OCI-LY7 (cell line): ENCODE measurements around the gene TMEM43. TPM values are rescaled to one million over a fixed set of nuclear protein-coding genes. Genes with fewer than 3 reads are reported as not detected.

Experiments used
- BruUV-seq: library from RNA; stranded (reverse); fragments of 400-500 nt; replicated peaks from 2 replicates; lab custom pipeline; 2021; lab: Mats Ljungman, UMichigan
- CTCF ChIA-PET: fragments of 300-600 bp; sonication (Branson Sonifier 250); formaldehyde crosslinking; loops from one replicate; lab custom pipeline; 2022; ENCODE audit warnings: antibody characterized with exemption; ENCODE audit not compliant: unreplicated experiment; lab: Charles Lee
- POLR2A ChIA-PET: fragments of 300-600 bp; sonication (Branson Sonifier 250); formaldehyde crosslinking; loops from one replicate; lab custom pipeline; 2022; ENCODE audit warnings: antibody characterized with exemption; lab: Charles Lee
- DNase-seq: peaks from one replicate; pipeline ENCODE4 v3.0.0-alpha.2; 2015; ENCODE audit warnings: low spot score
- H2AFZ ChIP-seq: fragments of 200-600 bp; sonication (generic), shearing (Covaris generic); 2 replicates; pipeline ENCODE4 v1.6.1; 2014; ENCODE audit warnings: mild to moderate bottlenecking, antibody characterized with exemption, low read length, moderate library complexity
- H3K27ac ChIP-seq: fragments of 200-600 bp; sonication (generic); 2 replicates; pipeline ENCODE4 v1.5.1; 2014; ENCODE audit warnings: mixed run types, low read depth, mild to moderate bottlenecking, moderate library complexity, low read length, inconsistent platforms; ENCODE audit not compliant: poor library complexity, severe bottlenecking
- H3K36me3 ChIP-seq: fragments of 200-600 bp; sonication (generic); 2 replicates; pipeline ENCODE4 v1.6.1; 2014; ENCODE audit warnings: mild to moderate bottlenecking, antibody characterized with exemption, low read length, moderate library complexity, mixed read lengths; ENCODE audit not compliant: insufficient read depth
- H3K4me1 ChIP-seq: fragments of 200-600 bp; sonication (generic); 2 replicates; pipeline ENCODE4 v1.5.1; 2014; ENCODE audit warnings: mild to moderate bottlenecking, low read length; ENCODE audit not compliant: insufficient read depth, poor library complexity, severe bottlenecking
- H3K4me2 ChIP-seq: fragments of 200-600 bp; sonication (generic); 2 replicates; pipeline ENCODE4 v1.6.1; 2014; ENCODE audit warnings: mild to moderate bottlenecking, low read length
- H3K4me3 ChIP-seq: fragments of 200-600 bp; sonication (generic); 2 replicates; pipeline ENCODE4 v1.5.1; 2014; ENCODE audit warnings: mild to moderate bottlenecking, low read depth, low read length; ENCODE audit not compliant: poor library complexity, severe bottlenecking
- H3K79me2 ChIP-seq: fragments of 200-600 bp; sonication (generic); 2 replicates; pipeline ENCODE4 v1.6.1; 2016; ENCODE audit warnings: low read depth, mild to moderate bottlenecking, low read length, moderate library complexity, mixed read lengths; ENCODE audit not compliant: insufficient read depth
- H3K9me2 ChIP-seq: fragments of 200-600 bp; sonication (generic); 2 replicates; pipeline ENCODE4 v1.6.1; 2016; ENCODE audit warnings: mild to moderate bottlenecking, low read length, mixed read lengths; ENCODE audit not compliant: insufficient read depth
- H3K9me3 ChIP-seq: fragments of 200-600 bp; sonication (generic); 2 replicates; pipeline ENCODE4 v1.6.1; 2014; ENCODE audit warnings: mild to moderate bottlenecking, mixed run types, low read length, mixed read lengths
- H4K20me1 ChIP-seq: fragments of 200-600 bp; sonication (generic); 2 replicates; pipeline ENCODE4 v1.6.1; 2014; ENCODE audit warnings: mild to moderate bottlenecking, antibody characterized with exemption, low read length, moderate library complexity, mixed read lengths; ENCODE audit not compliant: insufficient read depth
- CTCF ChIP-seq: fragments of 200-600 bp; sonication (generic); conservative IDR thresholded peaks from 2 replicates; pipeline ENCODE4 v1.5.1; 2014; ENCODE audit warnings: mild to moderate bottlenecking, antibody characterized with exemption, low read length, moderate library complexity, mixed read lengths
- EZH2phosphoT487 ChIP-seq: fragments of 200-600 bp; sonication (generic); IDR thresholded peaks from 2 replicates; pipeline ENCODE4 v1.6.1; 2018; ENCODE audit warnings: low read depth, borderline replicate concordance, mild to moderate bottlenecking, mixed run types, antibody characterized with exemption, low read length, moderate library complexity, mixed read lengths
- intact Hi-C: fragments of 100-400 bp; cut with micrococcal nuclease; formaldehyde crosslinking; loops from one replicate; pipeline ENCODE4 v1.10.0; 2022; ENCODE audit not compliant: unreplicated experiment
- total RNA-seq, 2 experiments: library from RNA; depleted of rRNA in 1 of 2; stranded (reverse); fragments of >200 nt in 1 of 2; shearing (Covaris generic) in 1 of 2; gene quantifications; 2 replicates each; pipeline ENCODE4 v1.2.3, GENCODE V29; 2014 to 2022

TMEM43 gene
- total RNA-seq, 2 experiments from 2014 or later = 19.7 to 22.2 TPM

GRCh38 chr3:14138109-14138877 is 13.4 kb downstream of the TMEM43 start:
- H3K36me3 ChIP-seq = peaks cover 23% of the 10 kb centered on the region; the same call in 1 of the 2 replicates

GRCh38 chr3:14138878-14139655 is 14.2 kb downstream of the TMEM43 start:
- Histone ChIP-seq H3K9me2 (no peaks in the 10 kb centered on the region), H3K4me1 (no peaks in the 10 kb centered on the region), H3K4me3 (no peak overlapping the region), H4K20me1 (0 out of 2 replicates have a peak, but pooled peaks cover under 1% of the 10 kb centered on the region), H3K79me2 (no peaks in the 10 kb centered on the region), H3K4me2 (no peak overlapping the region), H3K36me3 (peaks cover 22% of the 10 kb centered on the region; the same call in 1 of the 2 replicates), H3K27ac (no peak overlapping the region), H3K9me3 (no peaks in the 10 kb centered on the region), H2AFZ (no peak overlapping the region)
- ChIA-PET POLR2A (no interaction called here), CTCF (no interaction called here)
- no peak for TF ChIP-seq EZH2phosphoT487
- no peak for TF ChIP-seq CTCF
- BruUV-seq = no TSS peak
- no peak for DNase-seq
- intact Hi-C loops = no loop called here

More at GRCh38 chr3:14138109-14138877, 13.4 kb downstream of the TMEM43 start:
- H4K20me1 ChIP-seq = no peaks in the 10 kb centered on the region
- H3K4me1 ChIP-seq = no peaks in the 10 kb centered on the region
- H3K4me2 ChIP-seq = no peak overlapping the region
- TF ChIP-seq EZH2phosphoT487 = no peak
- TF ChIP-seq CTCF = no peak
- no peak overlapping the region for H3K4me3 ChIP-seq
- H3K9me2 ChIP-seq = no peaks in the 10 kb centered on the region
- no peaks in the 10 kb centered on the region for H3K79me2 ChIP-seq
- H3K27ac ChIP-seq = no peak overlapping the region
- H3K9me3 ChIP-seq = no peaks in the 10 kb centered on the region
- ChIA-PET POLR2A (no interaction called here), CTCF (no interaction called here)
- DNase-seq = no peak
- intact Hi-C loops = no loop called here
- no peak overlapping the region for H2AFZ ChIP-seq
- BruUV-seq = no TSS peak
